Measurements from ENCODE around the gene UFC1. TPM values are rescaled to one million over a fixed set of nuclear protein-coding genes. Genes with fewer than 3 reads are reported as not detected.

UFC1 gene
- total RNA-seq: 92.2 TPM
- long read RNA-seq, transcript UFC1-201 (6 exons, 1,114 nt): major isoform, 55 of 60 reads
- long read RNA-seq, partial matches to known transcripts: 1 of 60 reads
- long read RNA-seq, other reads (novel, unspliced or antisense): 2 of 60 reads

DNA sequence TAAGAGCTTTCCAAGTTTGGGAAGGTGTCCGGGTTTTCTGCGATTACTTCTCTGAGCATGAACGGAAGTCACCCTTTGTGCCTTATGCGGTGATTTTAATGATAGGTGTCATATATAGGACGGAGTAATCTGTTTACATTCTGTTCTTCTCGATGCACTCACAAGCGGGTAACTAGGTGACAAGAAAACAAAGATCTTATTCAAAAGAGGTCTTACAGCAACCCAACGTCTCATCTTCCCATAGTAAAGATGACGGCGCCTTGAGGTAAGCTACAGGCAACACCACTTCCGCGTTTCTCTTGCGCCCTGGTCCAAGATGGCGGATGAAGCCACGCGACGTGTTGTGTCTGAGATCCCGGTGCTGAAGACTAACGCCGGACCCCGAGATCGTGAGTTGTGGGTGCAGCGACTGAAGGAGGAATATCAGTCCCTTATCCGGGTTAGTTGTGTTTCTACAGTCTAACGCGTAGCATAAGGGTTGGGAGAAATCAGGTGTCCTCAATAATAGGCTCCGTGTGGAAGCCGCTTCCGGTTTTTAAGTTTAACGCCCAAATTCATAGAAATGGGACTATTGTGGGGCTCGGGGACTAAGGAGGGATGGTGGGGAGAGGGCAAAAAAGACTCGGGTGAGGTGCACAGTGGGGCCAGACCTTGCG is at the start of gene UFC1:
UFC1 (plus strand) TSS at position 297 of the 656 bp plus-strand sequence; CDS start at position 317, 20 bp downstream.
- DNase-seq: peak; percentile 89
- intact Hi-C loops (cut with DNase I): no loop called here
- TF ChIP-seq, protein P1, sequence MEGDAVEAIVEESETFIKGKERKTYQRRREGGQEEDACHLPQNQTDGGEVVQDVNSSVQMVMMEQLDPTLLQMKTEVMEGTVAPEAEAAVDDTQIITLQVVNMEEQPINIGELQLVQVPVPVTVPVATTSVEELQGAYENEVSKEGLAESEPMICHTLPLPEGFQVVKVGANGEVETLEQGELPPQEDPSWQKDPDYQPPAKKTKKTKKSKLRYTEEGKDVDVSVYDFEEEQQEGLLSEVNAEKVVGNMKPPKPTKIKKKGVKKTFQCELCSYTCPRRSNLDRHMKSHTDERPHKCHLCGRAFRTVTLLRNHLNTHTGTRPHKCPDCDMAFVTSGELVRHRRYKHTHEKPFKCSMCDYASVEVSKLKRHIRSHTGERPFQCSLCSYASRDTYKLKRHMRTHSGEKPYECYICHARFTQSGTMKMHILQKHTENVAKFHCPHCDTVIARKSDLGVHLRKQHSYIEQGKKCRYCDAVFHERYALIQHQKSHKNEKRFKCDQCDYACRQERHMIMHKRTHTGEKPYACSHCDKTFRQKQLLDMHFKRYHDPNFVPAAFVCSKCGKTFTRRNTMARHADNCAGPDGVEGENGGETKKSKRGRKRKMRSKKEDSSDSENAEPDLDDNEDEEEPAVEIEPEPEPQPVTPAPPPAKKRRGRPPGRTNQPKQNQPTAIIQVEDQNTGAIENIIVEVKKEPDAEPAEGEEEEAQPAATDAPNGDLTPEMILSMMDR (IDR thresholded peaks at IDR 0.05): no peak

DNA sequence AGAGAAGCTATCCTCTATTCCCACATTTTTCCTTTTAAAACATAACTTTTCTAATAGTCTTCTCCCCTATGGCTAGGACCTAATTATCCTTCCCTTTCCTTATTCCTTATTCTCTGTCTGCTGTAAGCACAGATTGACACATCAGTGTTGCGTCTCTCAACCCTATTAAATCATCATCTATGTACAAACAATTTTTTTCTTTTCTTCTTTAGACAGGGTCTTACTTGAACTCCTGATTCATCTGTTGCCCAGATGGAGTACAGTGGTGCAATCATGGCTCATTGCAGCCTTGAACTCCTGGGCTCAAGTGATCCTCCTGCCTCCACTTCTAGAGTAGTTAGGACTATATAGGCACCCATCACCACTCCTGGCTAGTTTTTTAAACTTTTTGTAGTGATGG is 47.3 kb upstream of the UFC1 start:
- Histone ChIP-seq H3K9me3 (no peaks in the 10 kb centered on the region), H3K4me1 (peaks cover 7% of the 10 kb centered on the region), H3K36me3 (peaks cover 25% of the 10 kb centered on the region), H3K27ac (no peak overlapping the region), H3K27me3 (ENCODE audit: low read depth) (no peaks in the 10 kb centered on the region), H3K4me3 (no peak overlapping the region)
- intact Hi-C loops (cut with DNase I): no loop called here
- TF ChIP-seq, protein P1 (IDR thresholded peaks at IDR 0.05): no peak
- no peak for ATAC-seq
- DNase-seq: no peak

More for the DNA sequence above, at the start of gene UFC1:
- Histone ChIP-seq H3K4me3 (peak within 1 kb of the TSS; percentile 80), H3K9me3 (no peaks in the 10 kb centered on the region), H3K36me3 (peaks cover 20% of the 10 kb centered on the region), H3K4me1 (peaks cover 22% of the 10 kb centered on the region), H3K27ac (peak within 1 kb of the TSS; percentile 91), H3K27me3 (ENCODE audit: low read depth) (no peaks in the 10 kb centered on the region)
- peak; percentile 93 to 98 for ATAC-seq

DNA sequence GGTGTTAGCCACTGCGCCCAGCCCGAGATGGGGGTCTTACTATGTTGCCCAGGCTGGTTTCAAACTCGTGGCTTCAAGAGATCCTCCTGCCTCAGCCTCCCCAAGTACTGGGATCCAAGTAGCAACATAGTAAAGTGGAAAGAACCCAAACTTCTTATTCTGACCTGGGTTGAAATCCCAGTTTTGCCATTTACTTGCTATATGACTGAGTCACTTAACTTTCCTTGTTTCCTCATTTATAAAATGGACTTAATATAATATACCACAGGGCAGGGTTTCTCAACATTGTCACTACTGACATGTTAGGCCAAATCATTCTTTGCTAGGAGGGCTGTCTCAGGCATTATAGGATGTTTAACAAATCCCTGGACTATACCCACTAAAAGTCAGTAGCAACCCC is 42.7 kb upstream of the UFC1 start:
- no peaks in the 10 kb centered on the region for H3K27me3 ChIP-seq (ENCODE audit: low read depth)
- no peak overlapping the region for H3K27ac ChIP-seq
- H3K9me3 ChIP-seq: no peaks in the 10 kb centered on the region
- ATAC-seq: no peak
- H3K36me3 ChIP-seq: peaks cover 25% of the 10 kb centered on the region
- intact Hi-C loops (cut with DNase I): no loop called here
- H3K4me3 ChIP-seq: no peak overlapping the region
- TF ChIP-seq, protein P1 (IDR thresholded peaks at IDR 0.05): no peak
- H3K4me1 ChIP-seq: peaks cover 48% of the 10 kb centered on the region
- DNase-seq: no peak

DNA sequence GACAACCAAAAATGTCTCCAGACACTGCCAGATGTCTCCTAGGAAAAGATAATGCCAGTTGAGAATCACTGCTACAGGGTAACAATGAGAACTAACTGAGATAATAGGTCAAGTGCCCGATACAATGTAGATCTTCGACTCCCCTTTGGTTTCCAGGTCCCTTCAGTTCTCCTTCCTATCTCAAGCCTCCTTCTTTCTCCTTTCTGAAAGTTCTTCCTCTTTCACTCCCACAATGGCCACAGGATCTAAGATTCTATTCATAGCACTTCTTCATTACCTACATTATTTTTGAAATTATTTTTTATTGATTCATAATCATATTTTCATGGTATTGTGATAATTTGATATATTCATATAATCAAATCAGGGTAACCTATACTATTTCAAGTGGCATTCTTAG is 42.3 kb upstream of the UFC1 start:
- peaks cover 52% of the 10 kb centered on the region for H3K4me1 ChIP-seq
- H3K9me3 ChIP-seq: no peaks in the 10 kb centered on the region
- H3K36me3 ChIP-seq: peaks cover 25% of the 10 kb centered on the region
- no peak overlapping the region for H3K27ac ChIP-seq
- H3K27me3 ChIP-seq (ENCODE audit: low read depth): no peaks in the 10 kb centered on the region
- ATAC-seq (no peak), DNase-seq (no peak)
- TF ChIP-seq, protein P1 (IDR thresholded peaks at IDR 0.05): no peak
- intact Hi-C loops (cut with DNase I): no loop called here
- H3K4me3 ChIP-seq: no peak overlapping the region

DNA sequence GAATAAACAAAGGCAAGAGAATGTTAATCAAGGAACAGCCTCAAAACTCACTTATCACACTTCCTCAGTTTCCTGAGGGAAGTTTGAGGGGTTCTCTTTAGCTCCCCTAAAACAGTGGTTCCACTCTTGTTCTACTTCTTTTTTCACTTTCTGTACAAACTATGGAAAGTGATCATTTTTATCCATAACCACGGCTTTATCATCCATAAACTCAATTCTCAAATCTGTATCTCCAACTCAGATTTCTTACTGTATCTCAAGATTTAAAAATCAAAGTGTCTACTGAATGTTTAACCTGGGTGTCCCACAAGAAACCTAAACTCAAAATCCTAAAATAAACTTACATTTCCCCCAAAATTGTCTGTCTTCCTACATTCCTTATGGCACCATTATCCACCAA is 39.9 kb upstream of the UFC1 start:
- Histone ChIP-seq H3K27me3 (ENCODE audit: low read depth) (no peaks in the 10 kb centered on the region), H3K27ac (no peak overlapping the region), H3K4me1 (peaks cover 65% of the 10 kb centered on the region), H3K4me3 (no peak overlapping the region), H3K9me3 (no peaks in the 10 kb centered on the region), H3K36me3 (peaks cover 25% of the 10 kb centered on the region)
- ATAC-seq (no peak), DNase-seq (no peak)
- TF ChIP-seq, protein P1 (IDR thresholded peaks at IDR 0.05): no peak
- intact Hi-C loops (cut with DNase I): no loop called here
